HG02623 (cell line): ENCODE measurements around the gene ADAM21.
"Not testable (repeated sequence)": the region's sequence is repeated elsewhere in the genome, so short reads cannot be mapped to it uniquely, and the experiment has no call there.

ENCODE experiments used
- ATAC-seq: cut with Tn5 transposase; IDR thresholded peaks from one replicate; pipeline ENCODE4 v1.9.1; 2021; ENCODE audit warnings: moderate library complexity; ENCODE audit not compliant: unreplicated experiment

ADAM21 gene

GRCh38 chr14:70451874-70452273, at the start of gene ADAM21:
Gene ADAM21 (plus strand): TSS chr14:70452174. CDS start chr14:70457500, 5,326 bp downstream.
- ATAC-seq = no peak

- not testable (repeated sequence) for ATAC-seq
Measured at GRCh38 chr14:70403335-70403734, 48.6 kb upstream of the ADAM21 start.

- not testable (repeated sequence) for ATAC-seq
Measured at GRCh38 chr14:70406216-70406615, 45.8 kb upstream of the ADAM21 start.

- no peak for ATAC-seq
Measured at GRCh38 chr14:70407621-70408020, 44.4 kb upstream of the ADAM21 start.

- ATAC-seq = no peak
Measured at GRCh38 chr14:70415788-70416187, 36.2 kb upstream of the ADAM21 start.

GRCh38 chr14:70416338-70416724, 35.6 kb upstream of the ADAM21 start:
- no peak for ATAC-seq

- ATAC-seq = peak; percentile 43
Measured at GRCh38 chr14:70416725-70417349, 35.1 kb upstream of the ADAM21 start, which contains the start of gene SYNJ2BP. Gene SYNJ2BP (minus strand): TSS chr14:70417090. CDS start chr14:70416963, 127 bp downstream.

GRCh38 chr14:70419270-70419931, 32.6 kb upstream of the ADAM21 start:
- not testable (repeated sequence) for ATAC-seq

- no peak for ATAC-seq
Measured at GRCh38 chr14:70422538-70422937, 29.4 kb upstream of the ADAM21 start.

- ATAC-seq = no peak
Measured at GRCh38 chr14:70425354-70425753, 26.6 kb upstream of the ADAM21 start.

- not testable (repeated sequence) for ATAC-seq
Measured at GRCh38 chr14:70426555-70426954, 25.4 kb upstream of the ADAM21 start.

GRCh38 chr14:70436867-70437266, 15.1 kb upstream of the ADAM21 start:
- ATAC-seq = no peak

GRCh38 chr14:70441641-70442040, 10.3 kb upstream of the ADAM21 start:
- ATAC-seq = no peak

GRCh38 chr14:70442750-70443149, 9.2 kb upstream of the ADAM21 start:
- ATAC-seq = no peak

- ATAC-seq = no peak
Measured at GRCh38 chr14:70448633-70449340, 3.2 kb upstream of the ADAM21 start.

GRCh38 chr14:70454731-70455130, 2.8 kb downstream of the ADAM21 start:
- ATAC-seq = no peak

- ATAC-seq = no peak
Measured at GRCh38 chr14:70468731-70469130, 16.8 kb downstream of the ADAM21 start.

GRCh38 chr14:70470863-70471563, 19.0 kb downstream of the ADAM21 start:
- ATAC-seq = not testable (repeated sequence)

- ATAC-seq = no peak
Measured at GRCh38 chr14:70472253-70473159, 20.5 kb downstream of the ADAM21 start.

- no peak for ATAC-seq
Measured at GRCh38 chr14:70473825-70474224, 21.9 kb downstream of the ADAM21 start.
